Activated naive CD4-positive, alpha-beta T cell treated with anti-CD3 and anti-CD28 coated beads for 36 hours (primary cell): ENCODE results near the gene ITGA8. TPM values are rescaled to one million over a fixed set of nuclear protein-coding genes. Genes with fewer than 3 reads are reported as not detected.
"Not testable (repeated sequence)": the region's sequence is repeated elsewhere in the genome, so short reads cannot be mapped to it uniquely, and the experiment has no call there.

Experiments
- CTCF ChIA-PET: fragments of 350-600 bp; sonication (Branson Sonifier 250); formaldehyde crosslinking; loops from one replicate; lab custom pipeline; 2021; ENCODE audit warnings: antibody characterized with exemption; lab: Charles Lee
- DNase-seq: peaks from one replicate; pipeline ENCODE4 v3.0.0-alpha.2; 2020
- H3K27ac Mint-ChIP-seq: one replicate; pipeline ENCODE4 v1.8.0; 2021; ENCODE audit warnings: mild to moderate bottlenecking, mixed read lengths
- H3K27me3 Mint-ChIP-seq: one replicate; pipeline ENCODE4 v1.8.0; 2021; ENCODE audit warnings: low read depth, mixed read lengths
- H3K36me3 Mint-ChIP-seq: one replicate; pipeline ENCODE4 v1.8.0; 2021; ENCODE audit warnings: low read depth, mixed read lengths
- H3K4me1 Mint-ChIP-seq: one replicate; pipeline ENCODE4 v1.8.0; 2021; ENCODE audit warnings: low read depth, mixed read lengths
- H3K4me3 Mint-ChIP-seq: one replicate; pipeline ENCODE4 v1.8.0; 2021; ENCODE audit warnings: mild to moderate bottlenecking, moderate library complexity, mixed read lengths
- H3K9me3 Mint-ChIP-seq: one replicate; pipeline ENCODE4 v1.8.0; 2021; ENCODE audit warnings: mixed read lengths
- intact Hi-C: fragments of 100-400 bp; cut with micrococcal nuclease; formaldehyde crosslinking; loops from one replicate; pipeline ENCODE4 v1.15.1; 2023
- total RNA-seq, 2 experiments: library from RNA; stranded (reverse); gene quantifications; one replicate each; pipeline ENCODE4 v1.2.3, GENCODE V29; 2021

Gene ITGA8
- total RNA-seq: not detected

DNA sequence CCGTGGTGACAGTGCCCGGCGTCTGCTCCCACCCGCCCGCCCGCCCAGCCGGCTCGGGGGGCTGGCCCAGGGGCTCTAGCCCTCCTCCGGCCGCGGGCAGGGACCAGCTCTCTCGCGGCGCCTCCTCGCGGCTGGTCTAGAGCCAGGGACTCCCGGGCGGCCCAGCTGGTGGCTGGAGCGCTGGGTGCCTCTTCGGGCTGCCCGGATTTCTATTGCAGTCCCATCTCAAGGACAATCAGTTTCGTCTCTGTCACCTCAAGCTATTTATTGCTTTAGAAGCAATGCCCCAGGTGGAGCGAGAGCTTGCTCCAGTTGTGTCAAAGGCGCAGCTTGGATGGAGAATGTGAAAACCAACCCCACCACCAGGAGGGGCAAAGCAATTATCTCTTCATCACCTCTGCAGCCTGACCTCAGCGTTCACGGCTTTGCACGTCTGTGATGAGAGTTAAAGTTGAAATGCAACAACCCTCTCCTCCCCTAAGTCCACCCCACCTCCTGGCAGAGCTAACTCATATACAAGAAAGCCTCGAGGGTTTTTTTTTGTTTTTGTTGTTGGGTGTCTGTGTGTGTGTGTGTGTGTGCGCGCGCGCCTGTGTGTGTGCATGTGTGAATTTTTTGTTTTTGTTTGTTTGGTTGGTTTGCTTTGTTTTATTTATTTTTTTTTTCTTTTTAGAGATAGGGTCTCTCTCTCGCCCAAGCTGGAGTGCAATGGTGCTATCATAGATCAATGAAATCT lies at the start of gene ITGA8:
ITGA8 (minus strand) TSS at position 24 of the 736 bp plus-strand sequence. CDS start 151 bp downstream, outside the sequence.
- Mint-ChIP-seq H3K27ac (no peak within 1 kb of the TSS), H3K4me1 (peaks cover 5% of the 10 kb centered on the region), H3K36me3 (no peaks in the 10 kb centered on the region), H3K9me3 (no peaks in the 10 kb centered on the region), H3K4me3 (no peak within 1 kb of the TSS), H3K27me3 (peaks cover 42% of the 10 kb centered on the region)
- intact Hi-C loops: loop anchor here (5.0 kb wide), 1 partner anchor 133 kb away; no protein-coding TSS in a partner anchor
- DNase-seq: peak; percentile 14
- CTCF ChIA-PET: interaction anchor here (0.6 to 0.7 kb wide), 3 partner anchors 57 to 558 kb away, joined by 3 to 4 read pairs (median 3); no protein-coding TSS in a partner anchor

DNA sequence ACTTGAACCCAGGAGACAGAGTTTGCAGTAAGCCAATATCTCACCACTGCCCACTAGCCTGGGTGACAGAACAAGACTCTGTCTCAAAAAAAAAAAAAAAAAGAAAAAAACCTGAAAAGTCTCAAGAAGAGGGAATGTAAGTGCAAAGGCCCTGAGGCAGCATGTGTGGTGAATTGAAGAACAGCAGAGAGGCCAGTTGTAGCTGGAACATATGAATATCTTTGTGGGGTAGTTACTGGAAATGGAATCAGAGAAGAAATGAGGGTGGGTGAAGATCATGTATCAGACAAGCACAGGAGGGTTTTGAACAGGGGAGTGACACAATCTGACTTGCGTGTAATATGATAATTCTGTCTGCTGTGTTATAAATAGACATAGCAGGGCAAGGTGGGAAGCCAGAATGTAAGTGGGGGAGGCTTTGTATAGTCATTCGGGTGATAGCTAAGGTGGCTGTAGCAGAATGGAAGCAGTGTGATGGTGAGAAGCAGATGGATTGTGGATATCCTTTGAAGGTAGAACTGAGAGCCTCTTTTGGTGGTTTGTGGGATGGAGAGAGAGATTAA lies 45.3 kb upstream of the ITGA8 start:
- intact Hi-C loops: no loop called here
- no peak for DNase-seq
- Mint-ChIP-seq H3K4me1 (no peaks in the 10 kb centered on the region), H3K27me3 (peaks cover 2% of the 10 kb centered on the region), H3K9me3 (peaks cover 7% of the 10 kb centered on the region), H3K4me3 (no peak overlapping the region), H3K36me3 (peaks cover 2% of the 10 kb centered on the region), H3K27ac (no peak overlapping the region)
- CTCF ChIA-PET: no interaction called here

DNA sequence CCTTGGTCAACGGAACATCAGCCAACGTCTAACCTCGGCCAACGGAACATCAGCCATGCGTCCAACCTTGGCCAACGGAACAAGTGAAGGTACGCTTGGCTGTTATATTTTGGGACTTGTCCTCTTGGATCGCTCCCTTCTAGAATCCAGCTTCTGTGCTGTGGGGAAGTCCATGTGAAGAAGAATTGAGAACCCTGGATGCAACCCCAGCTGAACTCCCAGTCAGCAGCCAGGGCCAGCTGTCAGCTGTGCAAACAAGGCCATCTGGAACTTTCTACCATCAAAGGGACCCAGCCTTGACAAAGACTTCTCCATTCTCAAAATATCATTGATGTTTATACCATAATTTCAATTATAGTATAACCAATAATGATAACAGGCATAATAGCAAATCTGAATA lies 43.3 kb upstream of the ITGA8 start:
- CTCF ChIA-PET: no interaction called here
- H3K9me3 Mint-ChIP-seq: peaks cover 7% of the 10 kb centered on the region
- H3K4me3 Mint-ChIP-seq: no peak overlapping the region
- H3K4me1 Mint-ChIP-seq: no peaks in the 10 kb centered on the region
- H3K27me3 Mint-ChIP-seq: peaks cover 2% of the 10 kb centered on the region
- H3K27ac Mint-ChIP-seq: no peak overlapping the region
- no peaks in the 10 kb centered on the region for H3K36me3 Mint-ChIP-seq
- intact Hi-C loops: no loop called here
- no peak for DNase-seq

DNA sequence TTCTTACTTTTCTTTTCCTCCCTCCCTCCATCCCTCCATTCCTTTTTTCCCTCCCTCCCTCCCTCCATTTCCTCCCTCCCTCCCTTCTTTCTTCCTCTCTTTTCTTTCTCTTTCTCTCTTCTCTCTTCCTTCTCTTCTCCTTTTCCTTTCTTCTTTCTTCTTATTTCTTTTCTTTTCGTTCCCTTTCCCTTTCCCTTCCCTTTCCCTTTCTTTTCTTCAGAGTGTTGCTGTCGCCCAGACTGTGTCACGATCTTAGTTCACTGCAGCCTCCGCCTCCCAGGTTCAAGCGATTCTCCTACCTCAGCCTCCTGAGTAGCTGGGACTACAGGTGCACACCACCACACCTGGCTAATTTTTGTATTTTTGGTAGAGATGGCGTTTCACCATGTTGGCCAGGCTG lies 42.5 kb upstream of the ITGA8 start:
- H3K4me3 Mint-ChIP-seq, H3K4me1 Mint-ChIP-seq, intact Hi-C loops, H3K27ac Mint-ChIP-seq, H3K27me3 Mint-ChIP-seq, DNase-seq, H3K9me3 Mint-ChIP-seq, CTCF ChIA-PET, H3K36me3 Mint-ChIP-seq: not testable (repeated sequence)

DNA sequence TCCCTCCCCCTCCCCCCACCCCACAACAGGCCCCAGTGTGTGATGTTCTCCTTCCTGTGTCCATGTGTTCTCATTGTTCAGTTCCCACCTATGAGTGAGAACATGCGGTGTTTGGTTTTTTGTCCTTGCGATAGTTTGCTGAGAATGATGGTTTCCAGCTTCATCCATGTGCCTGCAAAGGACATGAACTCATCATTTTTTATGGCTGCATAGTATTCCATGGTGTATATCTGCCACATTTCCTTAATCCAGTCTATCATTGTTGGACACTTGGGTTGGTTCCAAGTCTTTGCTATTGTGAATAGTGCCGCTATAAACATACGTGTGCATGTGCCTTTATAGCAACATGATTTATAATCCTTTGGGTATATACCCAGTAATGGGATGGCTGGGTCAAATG lies 41.5 kb upstream of the ITGA8 start:
- CTCF ChIA-PET: interaction anchor here (0.6 kb wide), 1 partner anchor 118 kb away, joined by 6 read pairs; no protein-coding TSS in a partner anchor
- H3K9me3 Mint-ChIP-seq, DNase-seq, H3K4me1 Mint-ChIP-seq, H3K4me3 Mint-ChIP-seq, H3K36me3 Mint-ChIP-seq, H3K27me3 Mint-ChIP-seq, H3K27ac Mint-ChIP-seq, intact Hi-C loops: not testable (repeated sequence)

DNA sequence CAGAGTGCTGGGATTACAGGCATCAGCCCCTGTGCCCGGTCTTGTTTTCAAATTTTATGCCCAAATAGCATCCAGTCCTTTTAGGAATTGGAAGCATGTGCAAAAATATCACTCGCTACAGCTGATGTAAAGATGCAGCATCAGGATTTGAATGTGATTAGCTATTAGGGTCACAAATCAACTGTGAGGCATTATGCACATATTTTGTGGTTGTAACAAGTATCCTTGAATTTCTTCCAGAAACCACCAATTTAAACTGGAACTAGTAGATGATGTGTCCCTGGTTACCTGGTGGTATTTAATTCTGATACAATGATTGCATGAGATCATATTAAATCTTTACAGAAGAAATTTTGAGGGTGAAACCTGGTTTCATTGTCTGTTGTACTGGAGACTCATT lies 41.0 kb upstream of the ITGA8 start:
- H3K4me1 Mint-ChIP-seq: no peaks in the 10 kb centered on the region
- DNase-seq: no peak
- H3K27ac Mint-ChIP-seq: no peak overlapping the region
- H3K27me3 Mint-ChIP-seq: peaks cover 5% of the 10 kb centered on the region
- no peak overlapping the region for H3K4me3 Mint-ChIP-seq
- H3K36me3 Mint-ChIP-seq: no peaks in the 10 kb centered on the region
- CTCF ChIA-PET: no interaction called here
- peaks cover 7% of the 10 kb centered on the region for H3K9me3 Mint-ChIP-seq
- intact Hi-C loops: no loop called here

DNA sequence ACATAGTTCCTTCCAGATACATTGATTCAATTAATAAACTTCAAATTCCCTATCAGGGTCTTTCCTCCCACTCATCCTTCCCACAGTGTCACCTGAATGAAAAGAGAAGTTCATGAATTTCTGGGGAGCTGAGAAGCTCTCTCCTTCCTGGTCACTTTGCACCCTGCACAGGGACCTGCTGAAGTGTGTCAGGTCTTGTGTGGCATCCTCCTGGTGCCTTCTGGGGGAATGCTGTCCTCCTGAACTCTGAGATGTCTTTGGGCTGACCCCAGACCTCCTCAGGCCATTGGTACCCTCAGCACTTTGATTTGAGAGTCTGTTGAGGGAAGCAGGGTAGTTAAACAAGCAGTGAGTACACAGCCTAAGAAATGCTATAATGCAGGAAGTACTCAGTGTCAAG lies 39.5 kb upstream of the ITGA8 start:
- no peaks in the 10 kb centered on the region for H3K36me3 Mint-ChIP-seq
- H3K27me3 Mint-ChIP-seq: peaks cover 5% of the 10 kb centered on the region
- CTCF ChIA-PET: no interaction called here
- no peak overlapping the region for H3K27ac Mint-ChIP-seq
- no peak overlapping the region for H3K4me3 Mint-ChIP-seq
- H3K4me1 Mint-ChIP-seq: no peaks in the 10 kb centered on the region
- no peak for DNase-seq
- peaks cover 4% of the 10 kb centered on the region for H3K9me3 Mint-ChIP-seq
- intact Hi-C loops: no loop called here

DNA sequence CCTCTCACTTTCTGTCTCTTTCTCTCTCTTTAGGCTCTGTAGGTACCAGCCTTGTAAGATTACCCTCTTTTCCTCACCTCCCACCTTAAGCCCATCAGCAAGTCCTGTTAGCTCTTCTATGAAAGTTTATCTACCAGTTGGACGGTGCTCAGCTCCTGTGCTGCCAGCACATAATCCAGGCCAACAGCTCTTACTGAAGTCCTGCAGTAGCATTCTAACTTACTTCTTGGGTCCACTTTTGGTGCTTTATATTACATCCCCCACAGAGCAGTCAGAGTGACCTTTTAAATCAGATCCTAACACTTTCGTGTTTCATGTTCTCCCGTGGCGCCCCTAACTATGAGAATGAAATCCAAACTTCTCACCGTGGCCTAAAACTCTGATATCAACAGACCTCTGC lies 38.9 kb upstream of the ITGA8 start:
- CTCF ChIA-PET: no interaction called here
- H3K9me3 Mint-ChIP-seq: peaks cover 2% of the 10 kb centered on the region
- intact Hi-C loops: no loop called here
- H3K4me1 Mint-ChIP-seq: no peaks in the 10 kb centered on the region
- H3K27me3 Mint-ChIP-seq: peaks cover 7% of the 10 kb centered on the region
- no peak overlapping the region for H3K4me3 Mint-ChIP-seq
- no peaks in the 10 kb centered on the region for H3K36me3 Mint-ChIP-seq
- DNase-seq: no peak
- no peak overlapping the region for H3K27ac Mint-ChIP-seq

DNA sequence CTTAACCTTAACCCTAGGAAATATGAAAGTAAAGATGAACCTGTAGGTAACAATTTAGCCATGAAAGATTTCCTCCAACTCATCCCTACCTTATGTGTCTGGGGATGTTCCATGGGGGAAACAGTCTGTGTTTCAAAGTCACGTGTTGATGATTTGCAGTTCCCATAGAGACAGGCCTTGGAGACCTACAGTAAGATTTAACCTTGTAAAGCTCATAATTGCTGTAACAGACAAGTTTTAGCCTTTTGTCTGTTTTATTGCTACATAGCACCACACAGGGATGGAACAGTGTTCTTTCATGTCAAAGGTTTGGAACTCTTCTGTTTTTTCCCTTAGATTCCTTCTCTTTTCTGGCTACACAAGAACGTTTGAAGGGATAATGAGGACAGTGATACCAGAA lies 35.2 kb upstream of the ITGA8 start:
- Mint-ChIP-seq H3K27ac (no peak overlapping the region), H3K36me3 (no peaks in the 10 kb centered on the region), H3K27me3 (peaks cover 11% of the 10 kb centered on the region), H3K9me3 (no peaks in the 10 kb centered on the region), H3K4me3 (no peak overlapping the region), H3K4me1 (no peaks in the 10 kb centered on the region)
- CTCF ChIA-PET: no interaction called here
- intact Hi-C loops: no loop called here
- no peak for DNase-seq

DNA sequence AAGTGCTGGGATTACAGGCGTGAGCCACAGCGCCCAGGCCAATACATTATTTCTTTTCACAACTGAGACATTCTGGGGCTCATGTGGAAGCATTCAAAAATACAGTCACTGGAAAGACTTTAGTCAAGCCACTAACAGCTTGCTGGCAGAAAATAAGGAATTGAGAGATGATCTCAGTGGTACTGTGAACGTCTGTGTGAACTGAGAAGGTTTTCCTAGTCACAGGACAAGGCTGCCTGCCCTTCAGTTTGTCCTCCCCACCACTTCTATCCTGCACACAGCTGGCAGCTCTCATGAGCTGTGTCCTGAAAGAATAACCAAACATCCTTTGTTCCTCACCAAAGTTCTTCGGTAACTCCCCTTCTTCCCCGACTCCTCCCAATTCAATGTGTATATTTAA lies 31.3 kb upstream of the ITGA8 start:
- CTCF ChIA-PET: no interaction called here
- no peak for DNase-seq

DNA sequence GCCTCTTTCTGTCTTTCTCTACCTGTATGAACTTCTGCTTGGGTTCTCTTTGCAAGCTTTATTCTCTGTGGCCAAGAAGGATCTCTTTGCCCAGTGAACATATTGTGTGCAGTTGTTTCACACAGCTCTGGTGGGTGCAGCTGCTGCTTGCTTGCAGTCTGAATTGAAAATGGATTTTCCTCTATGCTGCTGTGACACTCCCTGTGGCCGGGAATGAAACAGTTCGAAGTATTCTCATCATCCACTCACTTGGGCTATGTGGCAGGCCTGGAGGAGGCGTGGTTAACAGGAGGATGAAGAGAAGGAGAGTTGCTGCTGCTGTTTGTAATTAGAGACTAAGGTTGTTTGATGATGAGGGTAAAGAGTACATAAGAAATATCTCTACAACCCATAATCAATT lies 28.4 kb upstream of the ITGA8 start:
- H3K4me1 Mint-ChIP-seq: no peaks in the 10 kb centered on the region
- CTCF ChIA-PET: interaction anchor here (0.6 kb wide), 1 partner anchor 66 kb away, joined by 4 read pairs; no protein-coding TSS in a partner anchor
- intact Hi-C loops: no loop called here
- H3K9me3 Mint-ChIP-seq: no peaks in the 10 kb centered on the region
- peaks cover 4% of the 10 kb centered on the region for H3K27me3 Mint-ChIP-seq
- DNase-seq: no peak
- no peaks in the 10 kb centered on the region for H3K36me3 Mint-ChIP-seq
- H3K27ac Mint-ChIP-seq: no peak overlapping the region
- no peak overlapping the region for H3K4me3 Mint-ChIP-seq

More for the DNA sequence above, 31.3 kb upstream of the ITGA8 start:
- Mint-ChIP-seq H3K4me1 (no peaks in the 10 kb centered on the region), H3K4me3 (no peak overlapping the region), H3K9me3 (no peaks in the 10 kb centered on the region), H3K36me3 (no peaks in the 10 kb centered on the region), H3K27me3 (peaks cover 9% of the 10 kb centered on the region), H3K27ac (no peak overlapping the region)
- intact Hi-C loops: no loop called here

DNA sequence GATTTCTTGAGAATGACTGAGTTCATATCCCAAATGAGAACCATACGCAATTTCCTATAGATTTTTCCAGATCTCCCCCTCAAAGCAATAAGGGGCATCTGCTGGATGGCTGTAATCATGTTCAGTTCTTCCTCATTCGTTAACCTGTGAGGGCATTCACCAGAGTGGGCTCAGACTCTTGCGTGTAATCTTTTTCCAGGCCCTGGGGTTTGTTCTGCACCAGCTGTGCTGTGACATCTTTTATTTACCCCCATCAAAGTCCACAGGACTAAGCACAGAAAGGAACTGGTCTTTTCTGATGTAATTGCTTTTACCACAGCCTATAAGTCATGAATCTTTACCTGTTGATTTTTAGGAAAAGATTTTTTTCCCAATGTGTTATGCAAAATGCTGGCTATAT lies 27.9 kb upstream of the ITGA8 start:
- DNase-seq: no peak
- Mint-ChIP-seq H3K36me3 (no peaks in the 10 kb centered on the region), H3K27me3 (peaks cover under 1% of the 10 kb centered on the region), H3K4me3 (no peak overlapping the region), H3K4me1 (no peaks in the 10 kb centered on the region), H3K9me3 (no peaks in the 10 kb centered on the region), H3K27ac (no peak overlapping the region)
- CTCF ChIA-PET: interaction anchor here (0.6 kb wide), 1 partner anchor 65 kb away, joined by 4 read pairs; no protein-coding TSS in a partner anchor
- intact Hi-C loops: no loop called here

DNA sequence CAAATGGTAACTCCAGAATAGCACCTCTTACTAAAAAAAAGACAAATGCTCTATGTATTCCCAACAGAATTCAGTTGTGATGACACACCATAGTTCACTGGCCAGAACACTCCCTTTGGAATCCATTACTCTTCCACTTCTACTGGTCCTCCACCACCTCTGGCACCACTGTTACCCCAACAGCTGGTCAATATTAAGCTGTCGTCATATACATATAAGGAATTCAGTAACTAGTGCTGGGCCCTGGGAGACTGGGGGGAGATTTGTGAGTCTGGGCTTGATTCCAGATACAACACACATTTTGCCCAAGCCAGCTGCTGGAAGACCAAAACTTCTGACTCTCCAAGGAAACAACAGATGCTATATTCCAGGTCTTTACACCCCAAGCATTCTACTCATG lies 26.0 kb upstream of the ITGA8 start:
- DNase-seq: no peak
- no peak overlapping the region for H3K4me3 Mint-ChIP-seq
- CTCF ChIA-PET: no interaction called here
- H3K27ac Mint-ChIP-seq: no peak overlapping the region
- no peaks in the 10 kb centered on the region for H3K36me3 Mint-ChIP-seq
- peaks cover 10% of the 10 kb centered on the region for H3K27me3 Mint-ChIP-seq
- no peaks in the 10 kb centered on the region for H3K4me1 Mint-ChIP-seq
- intact Hi-C loops: no loop called here
- H3K9me3 Mint-ChIP-seq: no peaks in the 10 kb centered on the region
